HG02852 (cell line): Measurements from ENCODE around the gene AUTS2.
"Not testable (repeated sequence)": the region's sequence is repeated elsewhere in the genome, so short reads cannot be mapped to it uniquely, and the experiment has no call there.

ENCODE experiments used
- ATAC-seq: cut with Tn5 transposase; IDR thresholded peaks from one replicate; pipeline ENCODE4 v1.9.1; 2021; ENCODE audit warnings: mild to moderate bottlenecking, moderate library complexity; ENCODE audit not compliant: unreplicated experiment

The AUTS2 gene

DNA sequence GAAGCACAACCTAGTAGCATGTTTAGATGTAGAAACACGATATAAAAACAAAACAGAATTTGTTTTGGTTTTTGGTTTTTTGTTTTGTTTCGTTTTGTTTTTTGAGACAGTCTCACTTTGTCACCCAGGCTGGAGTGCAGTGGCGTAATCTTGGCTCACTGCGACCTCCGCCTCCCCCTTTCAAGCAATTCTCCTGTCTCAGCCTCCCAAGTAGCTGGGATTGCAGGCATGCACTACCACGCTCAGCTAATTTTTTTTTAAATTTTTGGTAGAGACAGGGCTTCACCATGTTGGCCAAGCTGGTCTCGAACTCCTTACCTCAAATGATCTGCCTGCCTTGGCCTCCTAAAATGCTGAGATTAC is 1050.2 kb downstream of the AUTS2 start:
- ATAC-seq = not testable (repeated sequence)

- ATAC-seq = no peak
Measured at GRCh38 chr7:70649323-70649722, 1051.0 kb downstream of the AUTS2 start.

- no peak for ATAC-seq
Measured at GRCh38 chr7:70654146-70654545, 1055.9 kb downstream of the AUTS2 start.

DNA sequence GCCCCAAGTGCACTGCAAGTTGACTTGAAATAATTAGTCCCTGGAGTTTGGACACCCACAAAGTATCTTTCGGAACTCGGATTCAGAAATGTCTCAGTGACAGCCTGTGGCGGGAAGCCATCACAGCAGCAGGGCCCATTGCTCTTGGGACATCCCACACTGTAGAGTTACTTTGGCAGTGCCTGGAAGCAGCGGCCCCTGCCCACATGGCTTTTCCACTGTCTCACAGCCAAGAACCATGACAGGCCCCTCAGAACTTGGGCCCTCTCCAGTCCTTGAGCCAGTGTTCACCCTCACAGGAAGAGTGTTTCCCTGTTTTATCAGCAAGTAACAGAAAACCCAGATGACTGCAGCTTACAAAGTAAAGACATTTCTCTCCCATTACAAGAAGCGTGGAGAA is 1056.7 kb downstream of the AUTS2 start:
- ATAC-seq = no peak

GRCh38 chr7:70655694-70656093 is 1057.4 kb downstream of the AUTS2 start:
- no peak for ATAC-seq

DNA sequence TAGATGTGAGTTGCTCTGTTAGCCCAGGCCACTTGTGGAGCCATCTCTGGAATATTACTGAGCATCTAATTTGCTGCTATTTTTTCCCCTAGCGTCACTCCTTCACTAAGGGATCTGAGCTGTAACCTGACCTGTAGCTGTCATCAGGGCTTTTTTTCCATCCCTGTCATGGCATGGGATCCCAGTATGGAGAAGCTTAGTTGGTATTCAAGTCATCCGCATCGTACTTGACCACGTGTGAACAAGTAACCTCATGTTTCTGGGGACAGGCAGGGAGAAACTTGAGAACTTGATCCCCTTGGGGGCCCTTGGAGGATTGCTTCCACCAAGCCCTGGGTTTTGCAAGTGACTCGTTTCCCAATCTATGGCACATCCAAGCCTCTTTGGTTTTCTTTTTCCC is 1059.3 kb downstream of the AUTS2 start:
- no peak for ATAC-seq

DNA sequence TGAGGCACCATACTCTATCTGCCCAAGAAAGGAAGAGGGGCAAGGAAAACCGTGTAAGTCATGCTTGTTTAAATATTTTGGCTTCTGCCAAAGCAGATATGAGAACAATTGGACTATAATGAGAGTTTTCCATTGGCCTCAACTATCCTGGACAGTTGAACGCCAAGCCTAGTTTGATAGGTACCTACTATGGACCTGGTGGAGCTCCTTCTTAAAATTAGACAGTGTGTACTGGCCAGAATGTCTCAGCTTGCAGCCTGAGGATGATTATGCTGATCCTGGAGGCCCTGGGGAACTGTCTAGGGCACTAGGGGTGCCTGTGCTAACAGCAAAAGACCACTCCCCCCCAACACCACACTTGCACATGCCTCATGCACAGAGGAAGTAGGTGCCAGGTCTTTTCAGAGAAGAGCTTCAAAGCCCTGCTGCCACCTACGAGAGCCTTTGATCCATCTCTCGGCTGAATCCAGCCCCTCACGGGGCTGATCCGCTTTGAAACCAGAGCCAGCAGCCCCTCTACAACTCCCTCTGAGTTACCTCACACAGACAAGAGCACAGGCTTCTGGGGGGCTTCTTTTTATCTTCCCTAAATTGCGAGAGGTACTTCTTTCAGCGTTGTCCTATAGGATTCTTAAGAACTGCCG is 1059.8 kb downstream of the AUTS2 start:
- no peak for ATAC-seq

GRCh38 chr7:70659263-70659662 is 1061.0 kb downstream of the AUTS2 start:
- no peak for ATAC-seq

GRCh38 chr7:70660154-70660818 is 1062.0 kb downstream of the AUTS2 start:
- ATAC-seq = no peak

GRCh38 chr7:70660819-70661191 is 1062.5 kb downstream of the AUTS2 start:
- ATAC-seq = no peak

DNA sequence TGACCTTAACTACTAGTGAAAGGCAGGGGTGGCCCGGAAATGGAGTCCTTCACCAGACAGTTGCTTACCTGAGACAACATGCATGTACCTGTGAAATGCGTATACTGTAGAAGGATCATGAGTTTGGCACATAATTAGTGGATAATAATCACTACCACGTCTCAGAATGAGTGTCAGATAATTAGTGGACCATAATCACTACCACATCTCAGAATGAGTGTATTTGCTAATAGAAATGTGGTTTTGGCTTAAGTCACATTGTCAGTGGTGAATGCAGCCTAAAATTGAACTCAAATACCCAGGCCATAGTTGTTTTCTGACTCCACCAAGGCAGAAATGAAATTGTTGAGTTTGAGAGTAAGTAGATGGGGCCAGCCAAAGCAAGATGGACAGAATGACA is 1065.4 kb downstream of the AUTS2 start:
- ATAC-seq = no peak

DNA sequence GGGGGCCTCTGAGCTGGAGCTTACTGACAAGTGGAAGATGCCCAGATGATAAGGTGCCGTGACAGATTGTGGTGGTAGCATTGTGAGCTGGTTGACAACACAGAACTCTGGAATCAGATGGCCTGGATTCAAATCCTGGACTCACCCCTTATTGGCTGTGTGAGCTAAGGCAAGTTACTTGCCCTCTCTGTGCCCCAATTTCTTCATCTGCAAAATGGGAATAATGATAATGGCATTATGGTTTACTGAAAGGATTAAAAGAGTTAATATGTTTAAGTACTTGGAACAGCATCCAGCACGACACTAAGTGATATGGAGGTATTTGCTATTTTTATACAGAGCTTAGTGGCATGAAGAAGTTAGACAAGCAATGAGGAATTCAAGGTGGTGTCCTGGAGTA is 1067.7 kb downstream of the AUTS2 start:
- ATAC-seq = no peak

DNA sequence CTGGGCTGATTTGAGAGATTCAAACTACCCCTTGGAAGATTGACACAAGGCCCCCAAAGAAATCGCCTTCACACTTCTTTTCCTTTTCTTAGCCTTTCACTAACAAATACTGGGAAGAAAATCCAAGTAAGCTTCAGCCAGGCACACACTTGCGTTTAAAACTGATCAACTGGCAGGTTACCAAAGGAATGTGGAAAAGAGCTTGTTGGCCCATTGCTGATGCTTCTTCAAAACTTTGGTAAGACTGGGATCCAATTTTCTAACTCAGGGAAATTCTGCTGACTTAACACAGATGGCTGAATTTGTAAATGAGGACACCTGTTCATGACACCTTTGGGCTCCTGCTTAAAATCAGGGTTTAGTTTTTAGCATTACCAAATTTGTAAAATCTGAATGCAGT is 1069.1 kb downstream of the AUTS2 start:
- ATAC-seq = no peak

DNA sequence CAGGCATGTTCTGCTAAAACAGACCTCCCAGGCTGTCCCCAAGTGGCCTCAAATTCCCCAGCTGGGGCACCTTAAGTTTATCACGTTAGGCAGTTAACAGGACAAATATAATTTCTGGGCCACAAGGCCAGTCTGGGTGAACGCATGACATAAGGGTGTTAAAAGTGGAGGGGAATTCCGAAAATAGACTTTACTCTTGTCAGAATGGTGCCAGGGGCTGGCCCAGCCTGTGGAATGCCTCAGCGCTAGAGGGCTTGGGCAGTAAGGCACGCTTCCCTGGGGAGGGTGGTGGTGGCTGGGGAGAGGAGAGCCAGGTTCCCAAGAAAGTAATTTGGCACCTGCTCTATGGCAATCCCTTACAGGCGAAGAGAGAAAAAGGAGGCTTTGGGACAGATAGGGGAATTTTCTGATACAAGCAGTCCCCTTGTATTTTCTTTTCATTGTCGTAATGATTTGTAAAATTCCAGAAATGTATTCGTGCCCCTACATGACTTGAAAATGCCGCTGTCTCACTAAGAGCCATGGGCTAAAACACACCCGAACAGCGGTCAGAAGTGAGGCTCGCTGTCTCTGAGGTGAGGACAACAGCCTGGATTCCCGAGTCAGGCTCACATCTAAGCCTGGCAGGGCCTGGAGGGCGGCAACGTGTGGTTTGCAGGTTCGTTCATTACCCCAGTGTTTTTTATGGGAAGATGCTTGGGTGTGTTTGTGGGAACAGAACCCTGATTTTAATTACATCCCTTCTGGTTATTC is 1070.5 kb downstream of the AUTS2 start:
- ATAC-seq = no peak

GRCh38 chr7:70669854-70670253 is 1071.6 kb downstream of the AUTS2 start:
- ATAC-seq = no peak

GRCh38 chr7:70670288-70670687 is 1072.0 kb downstream of the AUTS2 start:
- ATAC-seq = no peak

DNA sequence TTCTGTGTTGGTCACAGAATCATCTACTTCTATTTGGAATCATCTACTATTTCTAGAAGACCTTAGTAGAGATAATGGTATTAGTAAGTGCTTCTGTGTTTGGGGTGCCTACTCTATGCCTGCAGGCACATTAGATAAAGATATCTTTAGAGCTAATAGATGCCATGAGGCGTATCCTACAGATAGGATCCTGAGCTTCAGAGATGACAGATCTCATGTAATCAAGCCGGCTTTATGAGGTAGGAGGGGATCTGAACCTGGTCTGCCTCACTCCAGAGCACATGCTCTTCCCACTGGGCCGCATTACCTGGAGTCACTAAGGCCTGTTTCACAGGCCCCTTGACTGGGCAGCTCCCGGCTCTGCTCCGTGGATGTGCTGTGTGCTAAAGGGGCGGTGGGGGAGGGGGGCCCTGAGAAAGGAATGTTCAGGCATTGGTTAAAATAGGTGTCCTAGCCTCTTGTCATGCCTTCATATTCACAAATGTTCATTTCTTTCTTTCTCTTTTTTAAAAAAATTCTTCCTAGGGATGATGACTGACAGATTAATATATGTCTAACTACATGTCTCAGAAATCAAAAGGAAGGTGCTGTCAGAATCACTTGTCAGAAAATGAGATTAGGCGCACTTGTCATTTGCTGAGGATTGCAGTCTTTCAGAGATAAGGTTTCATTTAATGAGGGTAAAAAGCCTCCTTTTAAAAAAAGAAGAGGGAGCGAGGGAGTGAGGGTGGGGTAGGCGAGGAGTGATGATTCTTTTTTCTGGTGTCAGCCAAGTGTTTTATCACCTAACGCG is 1075.7 kb downstream of the AUTS2 start:
- no peak for ATAC-seq

DNA sequence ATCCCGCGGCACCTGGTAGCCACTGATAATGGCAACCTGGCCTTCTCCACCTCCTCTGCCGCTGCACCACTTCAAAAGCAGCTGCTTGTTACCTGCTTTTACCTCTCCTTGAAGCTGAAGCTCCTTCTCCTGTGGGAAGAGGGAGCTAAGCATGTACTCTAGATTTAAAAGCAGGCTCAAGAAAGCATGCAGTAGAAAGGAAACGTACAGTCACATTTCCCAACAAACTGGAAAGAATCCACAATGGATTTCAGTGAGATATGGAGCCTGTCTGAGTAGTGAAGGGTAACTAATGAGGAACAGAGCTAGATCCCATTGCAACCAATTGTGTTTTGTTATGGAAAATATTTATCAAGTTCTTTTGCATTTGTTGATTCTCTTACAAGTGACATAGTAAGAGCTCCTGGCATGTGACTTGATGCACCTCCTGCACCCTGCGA is 1076.3 kb downstream of the AUTS2 start:
- no peak for ATAC-seq

DNA sequence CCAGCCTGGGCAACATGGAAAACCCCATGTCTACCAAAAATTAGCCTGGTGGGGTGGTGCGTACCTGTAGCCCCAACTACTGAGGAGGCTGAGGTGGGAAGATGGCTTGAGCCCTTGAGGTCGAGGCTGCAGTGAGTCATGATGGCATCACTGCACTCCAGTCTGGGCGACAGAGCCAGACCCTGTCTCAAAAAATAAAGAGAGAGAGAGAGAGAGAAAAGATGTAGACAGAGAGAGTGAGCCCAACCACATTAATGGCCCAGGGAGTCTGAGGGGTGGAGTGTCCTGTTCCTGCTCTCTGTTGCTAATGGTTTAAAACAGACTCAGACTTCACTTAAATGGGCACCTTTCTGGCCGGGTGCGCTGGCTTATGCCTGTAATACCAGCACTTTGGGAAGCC is 1078.0 kb downstream of the AUTS2 start:
- no peak for ATAC-seq

- ATAC-seq = no peak
Measured at GRCh38 chr7:70678621-70679251, 1080.5 kb downstream of the AUTS2 start.

GRCh38 chr7:70679661-70680060 is 1081.4 kb downstream of the AUTS2 start:
- ATAC-seq = no peak
